Measurements from ENCODE around the gene LRRC49.

- TF ChIP-seq CTCF (IDR thresholded peaks at IDR 0.05) (peak in 1 of 6 experiments; percentile 9), POLR2A (IDR thresholded peaks at IDR 0.05) (no peak)
Observed at GRCh38 chr15:71069693-71070092, 177.1 kb downstream of the LRRC49 start.

All from Peyer's patch (tissue), 4 donors.